Natural killer cell treated with Interleukin-12 subunit alpha and Interleukin-12 subunit beta and Interleukin-15 and Interleukin-18, amount 100 ng/mL, for 72 hours (primary cell): Measurements from ENCODE around the gene BMP8A. TPM values are rescaled to one million over a fixed set of nuclear protein-coding genes. Genes with fewer than 3 reads are reported as not detected.

Experiments
- ATAC-seq, 2 donors: fragments of 150-1000 bp; cut with Tn5 transposase in 1 of 2; sonication (Bioruptor Pico), chemical (Tn5 transposase) in 1 of 2; 2 replicates each; pipeline ENCODE4 v1.10.0; 2021
- DNase-seq: peaks from one replicate; pipeline ENCODE4 v3.0.0; 2022; ENCODE audit warnings: low spot score
- H3K27ac Mint-ChIP-seq, 2 donors: 1 replicate in 1 of 2; 2 replicates in 1 of 2; pipeline ENCODE4 v1.8.0; 2022; ENCODE audit warnings: mixed read lengths in 2 of 2, mild to moderate bottlenecking in 1 of 2, moderate library complexity in 1 of 2
- H3K27me3 Mint-ChIP-seq, 2 donors: 1 replicate in 1 of 2; 2 replicates in 1 of 2; pipeline ENCODE4 v1.8.0; 2022; ENCODE audit warnings: mixed read lengths in 2 of 2
- H3K36me3 Mint-ChIP-seq: one replicate; pipeline ENCODE4 v1.8.0; 2022; ENCODE audit warnings: mixed read lengths
- H3K4me1 Mint-ChIP-seq, 2 donors: 1 replicate in 1 of 2; 2 replicates in 1 of 2; pipeline ENCODE4 v1.8.0; 2022; ENCODE audit warnings: low read depth in 2 of 2, mixed read lengths in 2 of 2, mild to moderate bottlenecking in 1 of 2
- H3K4me3 Mint-ChIP-seq: one replicate; pipeline ENCODE4 v1.8.0; 2022; ENCODE audit warnings: mixed read lengths
- H3K9me3 Mint-ChIP-seq: 2 replicates; pipeline ENCODE4 v1.8.0; 2022; ENCODE audit warnings: mixed read lengths
- total RNA-seq, 2 donors: library from RNA; stranded (reverse); gene quantifications; one replicate each; pipeline ENCODE4 v1.2.3, GENCODE V29; 2022

The BMP8A gene
- total RNA-seq, 2 donors from 2014 or later = 0.24 TPM; not detected in 1

DNA sequence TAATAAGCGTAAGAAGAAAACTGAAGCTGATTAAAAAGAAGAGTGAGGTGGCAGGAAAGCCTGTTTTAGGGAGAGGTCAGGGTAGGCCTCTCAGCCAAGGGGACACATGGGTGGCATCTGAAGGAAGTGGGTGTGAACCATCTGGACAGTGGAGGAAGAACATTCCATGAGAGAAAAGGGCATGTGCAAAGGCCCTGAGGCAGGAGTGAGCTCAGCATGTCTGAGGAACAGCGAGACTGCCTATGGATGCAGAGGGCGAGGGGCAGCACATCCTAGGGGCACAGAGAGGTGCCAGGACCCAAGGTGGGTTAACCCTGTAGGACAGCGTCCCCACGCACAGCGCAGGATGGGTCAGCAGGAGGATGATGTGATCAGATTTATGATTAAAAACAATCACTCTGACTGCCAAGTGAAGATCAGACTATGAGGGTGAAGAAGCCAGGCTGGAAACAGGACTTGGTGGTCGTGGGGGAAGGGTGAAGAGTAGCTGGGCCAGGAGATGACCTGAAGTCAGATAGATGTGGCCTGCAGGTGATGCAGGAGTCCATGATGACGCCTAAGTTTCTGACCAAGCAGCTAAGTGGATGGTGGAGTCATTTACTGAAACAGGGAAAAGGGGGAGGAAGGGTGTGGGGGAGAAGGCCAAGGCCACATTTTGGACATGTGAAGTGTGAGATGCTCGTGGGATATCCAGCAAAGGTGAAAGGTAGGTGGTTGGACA lies 47.3 kb downstream of the BMP8A start:
- no peak overlapping the region for H3K4me3 Mint-ChIP-seq
- H3K27ac Mint-ChIP-seq = no peak overlapping the region
- H3K9me3 Mint-ChIP-seq = no peaks in the 10 kb centered on the region
- DNase-seq (no peak), ATAC-seq (peak in 1 of 2 donors; percentile 31)
- peaks cover 6% of the 10 kb centered on the region for H3K36me3 Mint-ChIP-seq
- no peaks in the 10 kb centered on the region for H3K27me3 Mint-ChIP-seq
- H3K4me1 Mint-ChIP-seq = peaks cover 0 to 6% of the 10 kb centered on the region in 2 donors

DNA sequence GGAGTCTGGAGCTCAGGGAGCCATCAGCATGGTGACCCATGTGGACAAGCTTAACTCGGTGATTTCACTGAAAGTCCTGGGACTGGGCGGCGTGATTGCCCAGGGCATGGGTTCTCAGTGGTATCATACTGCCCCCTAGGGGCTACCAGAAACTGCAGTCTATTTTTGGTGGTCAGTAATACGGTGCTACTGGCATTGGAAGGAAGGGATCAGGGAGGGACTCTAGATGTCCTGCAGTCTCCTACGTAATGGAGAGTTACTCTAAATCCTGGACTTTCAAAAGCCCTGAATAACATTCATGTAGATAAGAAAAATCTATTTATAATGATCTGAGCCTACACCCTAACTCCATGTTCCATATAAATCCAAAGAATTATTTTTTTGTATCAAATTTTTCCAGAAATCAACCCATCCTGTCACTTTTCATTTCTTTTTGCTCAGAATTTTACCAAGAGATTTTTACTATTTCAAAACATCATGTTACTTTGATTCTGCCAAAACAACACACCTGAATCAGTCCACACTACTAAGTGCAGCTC lies 47.9 kb downstream of the BMP8A start:
- Mint-ChIP-seq H3K36me3 (peaks cover 6% of the 10 kb centered on the region), H3K27ac (no peak overlapping the region), H3K9me3 (no peaks in the 10 kb centered on the region), H3K4me1 (peaks cover 0 to 6% of the 10 kb centered on the region in 2 donors), H3K27me3 (no peaks in the 10 kb centered on the region), H3K4me3 (no peak overlapping the region)
- ATAC-seq (peak; percentile 86 to 89), DNase-seq (peak; percentile 78)

DNA sequence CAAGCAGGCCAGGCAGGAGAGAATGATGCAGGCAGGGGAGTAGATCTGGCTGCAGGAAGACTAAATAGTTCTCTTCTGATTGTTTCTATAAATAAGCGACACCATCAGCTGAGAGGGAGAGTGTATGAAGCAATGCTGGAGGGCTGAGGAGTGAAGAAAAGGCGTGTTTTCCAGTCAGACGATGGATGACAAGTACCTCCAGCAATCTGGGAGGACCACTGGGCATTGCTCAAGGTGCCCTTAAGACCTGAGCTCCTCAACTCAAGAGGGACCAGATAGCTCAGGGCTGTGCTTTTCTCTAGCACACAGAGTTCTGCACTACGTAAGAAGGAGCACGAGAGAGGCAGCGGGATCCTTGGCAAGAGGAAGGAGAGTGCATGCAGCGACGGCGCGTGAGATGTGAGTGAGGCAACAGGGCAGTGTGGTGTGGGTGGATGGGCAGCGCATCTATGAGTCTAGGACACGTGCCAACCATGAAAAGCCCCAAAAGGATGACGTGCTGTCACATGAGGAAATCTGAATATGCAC lies 49.1 kb downstream of the BMP8A start:
- H3K27me3 Mint-ChIP-seq = no peaks in the 10 kb centered on the region
- no peak overlapping the region for H3K27ac Mint-ChIP-seq
- no peak for DNase-seq
- peaks cover 6% of the 10 kb centered on the region for H3K36me3 Mint-ChIP-seq
- H3K4me3 Mint-ChIP-seq = no peak overlapping the region
- H3K9me3 Mint-ChIP-seq = no peaks in the 10 kb centered on the region
- ATAC-seq = no peak
- peaks cover 0 to 6% of the 10 kb centered on the region in 2 donors for H3K4me1 Mint-ChIP-seq

DNA sequence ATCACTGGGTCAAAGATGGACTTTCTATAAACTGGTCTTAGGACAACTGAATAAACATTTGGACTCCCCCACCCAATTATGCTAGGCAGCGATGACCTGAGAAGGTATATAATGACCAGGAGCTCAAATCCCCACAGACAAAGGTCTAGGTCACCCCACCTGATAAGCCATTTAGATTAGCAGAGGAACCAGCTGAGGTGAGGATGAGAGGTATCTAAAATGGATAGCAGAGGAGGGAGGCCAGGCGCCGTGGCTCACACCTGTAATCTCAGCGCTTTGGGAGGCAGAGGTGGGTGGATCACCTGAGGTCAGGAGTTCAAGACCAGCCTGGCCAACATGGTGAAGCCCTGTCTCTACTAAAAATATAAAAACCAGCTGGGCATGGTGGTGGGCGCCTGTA lies 51.5 kb downstream of the BMP8A start:
- no peaks in the 10 kb centered on the region for H3K9me3 Mint-ChIP-seq
- no peak overlapping the region for H3K4me3 Mint-ChIP-seq
- H3K27ac Mint-ChIP-seq = no peak overlapping the region
- H3K36me3 Mint-ChIP-seq = peaks cover 13% of the 10 kb centered on the region
- ATAC-seq (no peak), DNase-seq (no peak)
- H3K4me1 Mint-ChIP-seq = peaks cover 0 to 6% of the 10 kb centered on the region in 2 donors
- no peaks in the 10 kb centered on the region for H3K27me3 Mint-ChIP-seq

DNA sequence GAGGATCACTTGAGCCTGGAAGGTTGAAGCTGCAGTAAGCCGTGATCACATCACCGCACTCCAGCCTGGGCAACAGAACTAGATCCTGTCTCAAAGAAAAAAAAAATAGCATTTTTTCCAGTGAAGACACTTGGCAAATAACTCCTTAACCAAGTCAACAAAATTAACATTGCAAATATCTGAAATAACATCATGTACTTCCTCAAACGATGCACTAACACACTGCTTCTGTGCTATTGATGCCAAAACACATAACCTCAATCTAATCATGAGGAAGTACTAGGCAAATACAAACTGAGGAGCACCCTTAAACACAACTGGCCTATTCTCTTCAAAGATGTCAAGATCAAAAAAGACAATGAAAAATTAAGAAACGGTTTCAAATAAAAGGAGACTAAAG lies 52.9 kb downstream of the BMP8A start:
- Mint-ChIP-seq H3K4me3 (no peak overlapping the region), H3K27ac (no peak overlapping the region), H3K9me3 (no peaks in the 10 kb centered on the region), H3K27me3 (no peaks in the 10 kb centered on the region), H3K4me1 (no peaks in the 10 kb centered on the region), H3K36me3 (peaks cover 18% of the 10 kb centered on the region)
- ATAC-seq = no peak
- no peak for DNase-seq

- Mint-ChIP-seq H3K9me3 (no peaks in the 10 kb centered on the region), H3K27me3 (no peaks in the 10 kb centered on the region), H3K4me1 (no peaks in the 10 kb centered on the region), H3K27ac (no peak overlapping the region), H3K4me3 (no peak overlapping the region), H3K36me3 (peaks cover 12% of the 10 kb centered on the region)
- DNase-seq (no peak), ATAC-seq (no peak)
Observed at GRCh38 chr1:39545531-39545930, 54.1 kb downstream of the BMP8A start.

DNA sequence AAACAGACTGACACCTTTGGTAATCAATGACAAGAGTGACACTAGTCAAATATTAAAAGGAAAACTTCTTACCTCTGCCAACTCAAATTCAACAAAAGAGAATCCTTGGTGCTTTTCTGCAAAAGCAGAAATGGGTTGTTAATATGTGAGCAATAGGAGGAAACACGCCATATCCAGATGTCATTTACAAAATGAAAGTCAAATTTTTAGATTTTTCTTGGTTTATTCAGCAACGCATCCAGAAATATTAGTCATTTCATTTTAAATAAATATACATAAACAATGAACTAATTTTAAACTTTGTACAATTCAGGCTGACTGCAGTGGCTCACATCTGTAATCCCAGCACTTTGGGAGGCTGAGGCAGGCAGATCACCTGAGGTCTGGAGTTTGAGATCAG lies 62.8 kb downstream of the BMP8A start:
- peaks cover 8% of the 10 kb centered on the region for H3K36me3 Mint-ChIP-seq
- no peaks in the 10 kb centered on the region for H3K27me3 Mint-ChIP-seq
- no peak overlapping the region for H3K27ac Mint-ChIP-seq
- H3K9me3 Mint-ChIP-seq = no peaks in the 10 kb centered on the region
- no peak overlapping the region for H3K4me3 Mint-ChIP-seq
- no peak for DNase-seq
- ATAC-seq = no peak
- peaks cover 0 to 13% of the 10 kb centered on the region in 2 donors for H3K4me1 Mint-ChIP-seq

DNA sequence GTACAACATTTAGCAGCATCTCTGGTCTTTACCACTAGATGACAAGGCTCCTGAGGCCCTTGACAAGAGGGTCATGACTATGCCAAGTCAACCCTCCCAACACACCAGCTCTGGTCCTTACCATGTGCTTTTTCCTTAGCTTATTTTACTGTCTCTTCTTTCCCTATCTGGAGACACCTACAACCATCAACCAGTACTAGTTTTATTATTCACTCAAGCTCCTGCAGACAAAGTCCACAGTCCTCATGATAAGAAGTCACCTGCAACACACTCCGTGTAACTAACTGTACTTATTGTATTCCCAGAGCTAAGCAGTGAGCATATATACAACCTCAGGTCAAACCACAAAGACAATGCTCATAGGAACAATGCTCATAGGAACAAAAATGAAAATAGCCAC lies 69.8 kb downstream of the BMP8A start:
- H3K4me1 Mint-ChIP-seq = peaks cover 0 to 14% of the 10 kb centered on the region in 2 donors
- no peaks in the 10 kb centered on the region for H3K27me3 Mint-ChIP-seq
- DNase-seq (no peak), ATAC-seq (no peak)
- H3K4me3 Mint-ChIP-seq = no peak overlapping the region
- H3K27ac Mint-ChIP-seq = no peak overlapping the region
- peaks cover 40% of the 10 kb centered on the region for H3K36me3 Mint-ChIP-seq
- H3K9me3 Mint-ChIP-seq = no peaks in the 10 kb centered on the region

- DNase-seq (no peak), ATAC-seq (no peak)
- H3K4me1 Mint-ChIP-seq = peaks cover 0 to 22% of the 10 kb centered on the region in 2 donors
- no peak overlapping the region for H3K27ac Mint-ChIP-seq
- no peaks in the 10 kb centered on the region for H3K27me3 Mint-ChIP-seq
- H3K36me3 Mint-ChIP-seq = peaks cover 55% of the 10 kb centered on the region
- no peaks in the 10 kb centered on the region for H3K9me3 Mint-ChIP-seq
- H3K4me3 Mint-ChIP-seq = no peak overlapping the region
Observed at GRCh38 chr1:39562886-39563285, 71.5 kb downstream of the BMP8A start.

DNA sequence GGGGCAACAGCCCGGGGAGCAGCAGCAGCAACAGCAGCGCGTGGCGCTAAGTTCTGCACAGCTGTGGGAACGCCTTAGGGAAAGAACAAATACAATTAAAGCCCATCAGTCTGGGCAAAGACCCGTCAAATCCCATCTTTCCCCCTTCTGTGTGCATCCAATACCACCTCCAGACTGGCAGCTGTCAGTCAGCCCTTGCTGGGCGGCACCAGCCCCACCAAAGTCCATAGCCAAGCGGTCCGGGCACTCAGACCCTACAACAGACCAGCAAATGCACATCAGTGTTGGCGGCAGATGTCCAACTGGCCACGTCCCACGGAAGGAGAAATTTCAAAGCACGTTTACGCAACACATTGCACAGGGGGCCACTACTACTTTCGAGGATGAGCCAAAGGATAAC lies 72.2 kb downstream of the BMP8A start:
- H3K27ac Mint-ChIP-seq = no peak overlapping the region
- peaks cover 0 to 21% of the 10 kb centered on the region in 2 donors for H3K4me1 Mint-ChIP-seq
- peaks cover 55% of the 10 kb centered on the region for H3K36me3 Mint-ChIP-seq
- H3K4me3 Mint-ChIP-seq = no peak overlapping the region
- DNase-seq = no peak
- H3K9me3 Mint-ChIP-seq = no peaks in the 10 kb centered on the region
- no peak for ATAC-seq
- no peaks in the 10 kb centered on the region for H3K27me3 Mint-ChIP-seq

DNA sequence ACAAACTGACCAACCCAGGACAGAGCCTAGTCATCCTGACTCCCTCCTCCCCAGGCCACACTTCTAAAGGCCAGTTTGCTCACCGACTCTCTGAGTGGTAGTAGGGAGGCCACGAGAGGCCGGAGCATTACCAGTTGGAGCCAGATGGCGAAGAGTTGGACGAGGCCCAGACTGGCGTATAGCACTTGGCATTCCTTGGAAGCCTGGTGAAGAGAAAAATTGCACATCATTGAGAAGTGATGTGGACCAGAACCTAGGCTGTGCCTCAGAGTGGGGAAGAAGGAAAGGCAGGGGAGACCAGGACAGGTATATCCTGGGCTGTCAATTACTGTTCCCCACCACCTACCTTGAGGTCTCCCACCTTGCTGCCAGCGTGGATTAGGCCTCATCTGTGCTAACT lies 72.9 kb downstream of the BMP8A start:
- DNase-seq (no peak), ATAC-seq (peak in 1 of 2 donors; percentile 3)
- Mint-ChIP-seq H3K9me3 (no peaks in the 10 kb centered on the region), H3K27ac (no peak overlapping the region), H3K4me1 (peaks cover 0 to 16% of the 10 kb centered on the region in 2 donors), H3K27me3 (no peaks in the 10 kb centered on the region), H3K4me3 (no peak overlapping the region), H3K36me3 (peaks cover 58% of the 10 kb centered on the region)

DNA sequence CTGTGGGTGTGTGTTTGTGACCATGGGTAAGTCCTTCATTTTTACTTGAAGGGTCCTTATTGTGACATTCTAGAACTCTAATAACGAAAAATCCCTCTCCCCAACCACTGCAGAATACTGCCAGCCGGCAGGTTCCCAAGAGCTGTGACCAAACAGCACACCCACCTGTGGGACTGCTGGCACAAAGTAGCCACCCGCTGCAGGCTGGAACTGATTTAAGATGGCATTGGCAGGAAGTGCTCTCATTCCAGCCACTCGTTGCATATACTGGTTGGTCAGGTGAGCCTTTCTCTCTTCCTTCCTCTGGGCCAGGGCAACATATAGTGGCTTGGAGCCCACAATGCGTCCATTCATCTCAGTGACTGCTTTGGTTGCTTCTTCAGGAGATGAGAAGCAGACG lies 73.5 kb downstream of the BMP8A start:
- Mint-ChIP-seq H3K9me3 (no peaks in the 10 kb centered on the region), H3K4me1 (peaks cover 0 to 16% of the 10 kb centered on the region in 2 donors), H3K36me3 (peaks cover 63% of the 10 kb centered on the region), H3K27me3 (no peaks in the 10 kb centered on the region), H3K4me3 (no peak overlapping the region), H3K27ac (no peak overlapping the region)
- ATAC-seq (no peak), DNase-seq (no peak)

- ATAC-seq = no peak
- peaks cover 61% of the 10 kb centered on the region for H3K36me3 Mint-ChIP-seq
Observed at GRCh38 chr1:39566441-39567137, 75.2 kb downstream of the BMP8A start.

DNA sequence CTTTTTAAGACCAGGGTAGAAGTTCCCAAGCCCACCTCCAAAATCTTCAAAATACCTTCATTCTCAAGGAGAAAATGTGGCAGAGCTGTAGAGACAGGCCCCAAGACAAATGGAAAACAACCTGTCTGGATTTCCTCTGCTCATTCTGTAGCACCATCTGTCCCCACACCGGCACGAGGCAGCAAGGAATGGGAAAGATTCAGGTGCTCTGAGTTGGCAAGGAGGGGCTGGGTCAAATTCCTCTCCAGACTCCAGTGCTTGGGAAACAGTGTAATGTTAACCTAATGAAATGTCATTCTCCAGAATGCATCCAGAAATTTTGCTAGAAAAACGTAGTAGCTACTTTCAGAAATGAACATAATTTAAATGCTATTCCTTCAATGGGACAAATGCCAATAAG lies 75.9 kb downstream of the BMP8A start:
- no peaks in the 10 kb centered on the region for H3K9me3 Mint-ChIP-seq
- H3K27ac Mint-ChIP-seq = no peak overlapping the region
- H3K4me1 Mint-ChIP-seq = peaks cover 0 to 16% of the 10 kb centered on the region in 2 donors
- no peak overlapping the region for H3K4me3 Mint-ChIP-seq
- H3K36me3 Mint-ChIP-seq = peaks cover 65% of the 10 kb centered on the region
- DNase-seq = no peak
- H3K27me3 Mint-ChIP-seq = no peaks in the 10 kb centered on the region
- ATAC-seq = no peak

More at GRCh38 chr1:39566441-39567137, 75.2 kb downstream of the BMP8A start:
- no peak for DNase-seq
- Mint-ChIP-seq H3K27ac (no peak overlapping the region), H3K27me3 (no peaks in the 10 kb centered on the region), H3K9me3 (no peaks in the 10 kb centered on the region), H3K4me3 (no peak overlapping the region), H3K4me1 (peaks cover 0 to 13% of the 10 kb centered on the region in 2 donors)
